NT2/D1 (cell line): ENCODE results near the gene FGF18.

Experiments used
- DNase-seq: peaks from one replicate; pipeline ENCODE4 v3.0.0-alpha.2; 2011; ENCODE audit warnings: low read depth, low spot score
- H3K27me3 ChIP-seq: 2 replicates; pipeline ENCODE4 v1.6.0; 2011; ENCODE audit warnings: mild to moderate bottlenecking; ENCODE audit not compliant: insufficient read length, insufficient read depth
- H3K36me3 ChIP-seq: 2 replicates; pipeline ENCODE4 v1.6.1; 2011; ENCODE audit warnings: mild to moderate bottlenecking, low read length, mixed read lengths; ENCODE audit not compliant: insufficient read depth, insufficient read length
- H3K4me1 ChIP-seq: 2 replicates; pipeline ENCODE4 v1.5.1; 2011; ENCODE audit not compliant: insufficient read depth, insufficient read length
- H3K4me3 ChIP-seq: 2 replicates; pipeline ENCODE4 v1.5.1; 2011; ENCODE audit warnings: low read depth; ENCODE audit not compliant: insufficient read length
- H3K9ac ChIP-seq: 2 replicates; pipeline ENCODE4 v1.6.0; 2011; ENCODE audit warnings: low read depth; ENCODE audit not compliant: insufficient read length
- H3K9me3 ChIP-seq: 2 replicates; pipeline ENCODE4 v1.5.1; 2011; ENCODE audit warnings: mild to moderate bottlenecking, low read length; ENCODE audit not compliant: insufficient read depth
- SUZ12 ChIP-seq: IDR thresholded peaks from 2 replicates; pipeline ENCODE4 v1.6.1; 2011; ENCODE audit not compliant: insufficient read length, insufficient read depth; ENCODE audit errors: extremely low read depth
- YY1 ChIP-seq: IDR thresholded peaks from 2 replicates; pipeline ENCODE4 v1.6.1; 2011; ENCODE audit not compliant: insufficient read length, insufficient read depth
- ZNF274 ChIP-seq: IDR thresholded peaks from 2 replicates; pipeline ENCODE4 v1.6.1; 2011; ENCODE audit warnings: mild to moderate bottlenecking, low read depth, low read length

The FGF18 gene

GRCh38 chr5:171475596-171475995, 56.1 kb downstream of the FGF18 start:
- no peak for TF ChIP-seq ZNF274
- TF ChIP-seq YY1 = no peak
- no peaks in the 10 kb centered on the region for H3K9me3 ChIP-seq
- H3K36me3 ChIP-seq = no peaks in the 10 kb centered on the region
- H3K9ac ChIP-seq = no peak overlapping the region
- H3K27me3 ChIP-seq = no peaks in the 10 kb centered on the region
- no peak overlapping the region for H3K4me3 ChIP-seq
- peaks cover 7% of the 10 kb centered on the region for H3K4me1 ChIP-seq
- no peak for DNase-seq

GRCh38 chr5:171476701-171477100, 57.3 kb downstream of the FGF18 start:
- TF ChIP-seq SUZ12 (no peak), ZNF274 (no peak), YY1 (no peak)
- no peaks in the 10 kb centered on the region for H3K36me3 ChIP-seq
- DNase-seq = no peak
- H3K4me1 ChIP-seq = peaks cover 7% of the 10 kb centered on the region
- H3K9ac ChIP-seq = no peak overlapping the region
- no peaks in the 10 kb centered on the region for H3K27me3 ChIP-seq
- no peaks in the 10 kb centered on the region for H3K9me3 ChIP-seq
- H3K4me3 ChIP-seq = no peak overlapping the region

- H3K27me3 ChIP-seq = no peaks in the 10 kb centered on the region
- no peak for DNase-seq
- no peaks in the 10 kb centered on the region for H3K9me3 ChIP-seq
- no peak overlapping the region for H3K9ac ChIP-seq
- H3K4me1 ChIP-seq = peaks cover 7% of the 10 kb centered on the region
- no peak for TF ChIP-seq SUZ12
- TF ChIP-seq YY1 = no peak
- no peak for TF ChIP-seq ZNF274
- no peak overlapping the region for H3K4me3 ChIP-seq
- no peaks in the 10 kb centered on the region for H3K36me3 ChIP-seq
Observed at GRCh38 chr5:171477101-171477500, 57.7 kb downstream of the FGF18 start.

- Histone ChIP-seq H3K4me1 (peaks cover 7% of the 10 kb centered on the region), H3K27me3 (no peaks in the 10 kb centered on the region), H3K4me3 (no peak overlapping the region), H3K9ac (no peak overlapping the region), H3K36me3 (no peaks in the 10 kb centered on the region), H3K9me3 (no peaks in the 10 kb centered on the region)
- TF ChIP-seq ZNF274 (no peak), SUZ12 (no peak), YY1 (no peak)
- no peak for DNase-seq
Observed at GRCh38 chr5:171477666-171478065, 58.2 kb downstream of the FGF18 start.

- Histone ChIP-seq H3K4me3 (no peak overlapping the region), H3K4me1 (peaks cover 11% of the 10 kb centered on the region), H3K36me3 (no peaks in the 10 kb centered on the region), H3K27me3 (no peaks in the 10 kb centered on the region), H3K9me3 (no peaks in the 10 kb centered on the region), H3K9ac (no peak overlapping the region)
- no peak for TF ChIP-seq SUZ12
- TF ChIP-seq YY1 = no peak
- TF ChIP-seq ZNF274 = no peak
- no peak for DNase-seq
Observed at GRCh38 chr5:171478946-171479775, 59.7 kb downstream of the FGF18 start.

- Histone ChIP-seq H3K4me3 (no peak overlapping the region), H3K36me3 (no peaks in the 10 kb centered on the region), H3K9ac (no peak overlapping the region), H3K9me3 (no peaks in the 10 kb centered on the region), H3K4me1 (peaks cover 11% of the 10 kb centered on the region), H3K27me3 (no peaks in the 10 kb centered on the region)
- TF ChIP-seq ZNF274 (no peak), SUZ12 (no peak), YY1 (no peak)
- no peak for DNase-seq
Observed at GRCh38 chr5:171479776-171480125, 60.3 kb downstream of the FGF18 start.

- H3K27me3 ChIP-seq = no peaks in the 10 kb centered on the region
- peaks cover 11% of the 10 kb centered on the region for H3K4me1 ChIP-seq
- H3K36me3 ChIP-seq = no peaks in the 10 kb centered on the region
- no peak for TF ChIP-seq YY1
- no peak for TF ChIP-seq SUZ12
- no peak for TF ChIP-seq ZNF274
- no peak overlapping the region for H3K9ac ChIP-seq
- H3K9me3 ChIP-seq = no peaks in the 10 kb centered on the region
- no peak overlapping the region for H3K4me3 ChIP-seq
- no peak for DNase-seq
Observed at GRCh38 chr5:171480239-171480638, 60.8 kb downstream of the FGF18 start.
